Neutrophil (primary cell): Measurements from ENCODE around the gene MYOF.
"Not testable (repeated sequence)": the region's sequence is repeated elsewhere in the genome, so short reads cannot be mapped to it uniquely, and the experiment has no call there.

Experiments used
- H3K27ac ChIP-seq: fragments of 200-600 bp; sonication (generic); 2 replicates; pipeline ENCODE4 v1.5.1; 2016; ENCODE audit warnings: mild to moderate bottlenecking, moderate library complexity
- H3K27me3 ChIP-seq: fragments of 200-600 bp; sonication (generic); 2 replicates; pipeline ENCODE4 v1.6.0; 2016; ENCODE audit warnings: mild to moderate bottlenecking
- H3K36me3 ChIP-seq: fragments of 200-600 bp; sonication (generic); 2 replicates; pipeline ENCODE4 v1.5.1; 2017
- H3K4me1 ChIP-seq, 2 experiments: fragments of 200-600 bp in 1 of 2; sonication (generic) in 1 of 2; 1 replicate in 1 of 2; 2 replicates in 1 of 2; pipeline versions ENCODE4 v1.5.1 to v1.6.1; 2013 to 2016; ENCODE audit warnings: low read depth in 1 of 2, low read length in 1 of 2, mild to moderate bottlenecking in 1 of 2, moderate library complexity in 1 of 2; ENCODE audit not compliant: control insufficient read depth in 1 of 2, insufficient read depth in 1 of 2
- H3K4me3 ChIP-seq, 2 experiments: fragments of 200-600 bp in 1 of 2; sonication (generic) in 1 of 2; 1 replicate in 1 of 2; 2 replicates in 1 of 2; pipeline ENCODE4 v1.5.1; 2013 to 2016; ENCODE audit warnings: low read depth in 1 of 2, low read length in 1 of 2, mild to moderate bottlenecking in 1 of 2, moderate library complexity in 1 of 2
- H3K9me3 ChIP-seq: fragments of 200-600 bp; sonication (generic); 2 replicates; pipeline ENCODE4 v1.5.1; 2016
- TF ChIP-seq, protein P1 (sequence below): fragments of 200-600 bp; sonication (generic); IDR thresholded peaks from 2 replicates; pipeline ENCODE4 v1.5.1; 2016; ENCODE audit warnings: antibody characterized with exemption

MYOF gene

DNA sequence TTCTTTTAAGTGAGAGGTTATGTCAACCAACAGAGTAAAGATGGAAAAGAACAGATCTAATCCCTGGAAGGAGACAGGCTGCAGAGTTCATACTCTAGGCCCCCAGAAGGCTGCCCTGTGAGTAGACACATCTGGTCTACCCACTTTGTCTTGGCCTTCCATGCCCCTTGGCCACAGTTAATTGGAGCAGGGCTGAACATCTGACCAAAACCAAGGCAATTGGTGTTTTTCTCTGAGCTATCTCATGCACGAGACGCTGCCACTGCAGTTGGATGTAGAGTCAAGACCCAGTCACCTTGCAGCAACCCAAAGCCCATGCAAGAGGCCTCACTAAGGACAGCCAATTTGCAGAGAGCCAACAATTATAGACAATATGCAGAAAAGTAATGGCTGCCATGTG is 9.0 kb downstream of the MYOF start:
- TF ChIP-seq, protein P1, sequence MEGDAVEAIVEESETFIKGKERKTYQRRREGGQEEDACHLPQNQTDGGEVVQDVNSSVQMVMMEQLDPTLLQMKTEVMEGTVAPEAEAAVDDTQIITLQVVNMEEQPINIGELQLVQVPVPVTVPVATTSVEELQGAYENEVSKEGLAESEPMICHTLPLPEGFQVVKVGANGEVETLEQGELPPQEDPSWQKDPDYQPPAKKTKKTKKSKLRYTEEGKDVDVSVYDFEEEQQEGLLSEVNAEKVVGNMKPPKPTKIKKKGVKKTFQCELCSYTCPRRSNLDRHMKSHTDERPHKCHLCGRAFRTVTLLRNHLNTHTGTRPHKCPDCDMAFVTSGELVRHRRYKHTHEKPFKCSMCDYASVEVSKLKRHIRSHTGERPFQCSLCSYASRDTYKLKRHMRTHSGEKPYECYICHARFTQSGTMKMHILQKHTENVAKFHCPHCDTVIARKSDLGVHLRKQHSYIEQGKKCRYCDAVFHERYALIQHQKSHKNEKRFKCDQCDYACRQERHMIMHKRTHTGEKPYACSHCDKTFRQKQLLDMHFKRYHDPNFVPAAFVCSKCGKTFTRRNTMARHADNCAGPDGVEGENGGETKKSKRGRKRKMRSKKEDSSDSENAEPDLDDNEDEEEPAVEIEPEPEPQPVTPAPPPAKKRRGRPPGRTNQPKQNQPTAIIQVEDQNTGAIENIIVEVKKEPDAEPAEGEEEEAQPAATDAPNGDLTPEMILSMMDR: no peak
- no peaks in the 10 kb centered on the region for H3K4me1 ChIP-seq
- H3K9me3 ChIP-seq: no peaks in the 10 kb centered on the region
- H3K36me3 ChIP-seq: no peaks in the 10 kb centered on the region
- no peak overlapping the region for H3K27ac ChIP-seq
- no peak overlapping the region for H3K4me3 ChIP-seq
- no peaks in the 10 kb centered on the region for H3K27me3 ChIP-seq

DNA sequence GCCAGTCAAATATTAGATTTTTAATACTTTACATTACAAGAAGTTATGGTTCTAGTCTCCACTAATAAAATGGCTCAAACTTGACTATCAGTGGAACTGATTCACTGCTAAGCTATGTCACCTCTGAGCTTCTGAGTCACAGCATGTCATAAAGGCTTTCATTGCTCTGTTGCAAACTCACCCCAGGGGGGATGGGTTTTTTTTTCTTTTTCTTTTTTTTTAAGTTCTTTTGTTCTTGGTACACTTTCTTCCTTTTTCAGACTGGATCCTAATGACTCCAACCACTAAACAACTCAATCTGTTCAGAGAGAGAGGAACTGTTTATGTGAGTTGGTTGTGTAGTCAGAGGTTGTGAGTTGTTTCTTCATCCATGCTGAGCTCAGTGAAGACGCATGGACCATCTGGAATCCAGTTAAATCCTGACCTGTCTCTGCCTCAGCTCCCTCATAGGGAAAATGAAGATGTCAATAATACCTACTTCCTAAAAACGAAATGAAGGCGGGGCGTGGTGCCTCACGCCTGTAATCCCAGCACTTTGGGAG is 11.0 kb downstream of the MYOF start:
- Histone ChIP-seq H3K4me3 (no peak overlapping the region), H3K36me3 (no peaks in the 10 kb centered on the region), H3K27me3 (no peaks in the 10 kb centered on the region), H3K27ac (no peak overlapping the region), H3K4me1 (no peaks in the 10 kb centered on the region), H3K9me3 (no peaks in the 10 kb centered on the region)
- TF ChIP-seq, protein P1: no peak

DNA sequence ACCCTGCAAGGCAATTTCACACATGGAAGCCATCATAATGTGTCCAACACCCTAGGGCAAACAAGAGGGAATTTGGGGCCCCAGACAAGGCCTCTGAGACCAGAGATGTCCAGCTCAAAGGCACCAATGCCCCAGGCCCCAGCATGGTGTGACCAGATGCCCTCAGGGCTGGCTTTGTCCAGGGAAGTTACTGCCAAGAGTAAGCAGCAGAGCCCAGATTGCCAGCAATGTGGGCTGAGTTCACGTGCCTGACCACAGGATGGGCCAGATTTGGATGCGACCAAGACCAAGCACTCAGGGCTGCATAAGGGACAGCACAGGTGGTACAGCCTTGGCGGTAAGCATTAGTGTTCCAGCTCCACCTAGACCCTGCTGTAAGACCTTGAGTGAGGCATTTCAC is 12.7 kb downstream of the MYOF start:
- H3K4me1 ChIP-seq: no peaks in the 10 kb centered on the region
- no peak overlapping the region for H3K4me3 ChIP-seq
- no peak overlapping the region for H3K27ac ChIP-seq

DNA sequence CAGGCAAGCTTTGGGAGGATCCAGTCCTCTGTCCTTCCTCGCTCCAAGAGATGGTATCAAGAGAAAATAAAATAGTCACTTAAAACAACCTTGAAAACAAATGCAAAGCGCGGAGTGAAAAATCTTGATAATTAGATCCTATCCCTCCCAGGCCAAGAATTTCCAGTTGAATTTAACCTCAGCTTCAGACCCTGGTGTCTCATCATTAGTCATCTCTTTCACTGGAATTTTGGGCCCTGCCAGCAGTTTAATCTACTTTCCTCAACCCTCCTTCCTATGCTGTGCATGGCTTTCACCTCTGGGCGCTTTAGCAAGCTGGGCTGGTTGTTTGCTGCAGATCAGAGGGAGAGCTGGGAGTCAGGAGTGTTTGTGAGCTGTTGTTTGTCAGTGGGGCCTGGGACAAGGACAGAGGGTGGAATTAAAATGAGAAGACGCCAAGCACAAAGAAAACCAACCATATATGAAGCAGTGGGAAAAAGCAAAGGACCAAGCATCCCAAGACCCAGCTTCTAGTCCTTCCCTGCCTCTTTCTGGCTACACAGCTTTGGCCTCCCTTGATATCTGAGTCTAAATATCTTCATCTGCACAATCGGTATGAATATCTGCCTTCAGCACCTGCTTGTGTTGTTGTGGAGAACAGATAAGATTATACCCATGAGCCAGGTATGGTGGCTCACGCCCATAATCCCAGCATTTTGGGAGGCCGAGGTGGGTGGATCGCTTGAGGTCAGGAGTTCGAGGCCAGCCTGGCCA is 13.5 kb downstream of the MYOF start:
- TF ChIP-seq, protein P1: no peak
- H3K4me1 ChIP-seq: no peaks in the 10 kb centered on the region
- no peak overlapping the region for H3K4me3 ChIP-seq
- no peak overlapping the region for H3K27ac ChIP-seq
- no peaks in the 10 kb centered on the region for H3K9me3 ChIP-seq
- H3K27me3 ChIP-seq: no peaks in the 10 kb centered on the region
- H3K36me3 ChIP-seq: no peaks in the 10 kb centered on the region

More for the DNA sequence above, 12.7 kb downstream of the MYOF start:
- no peaks in the 10 kb centered on the region for H3K9me3 ChIP-seq
- H3K36me3 ChIP-seq: no peaks in the 10 kb centered on the region
- TF ChIP-seq, protein P1: no peak
- H3K27me3 ChIP-seq: no peaks in the 10 kb centered on the region

DNA sequence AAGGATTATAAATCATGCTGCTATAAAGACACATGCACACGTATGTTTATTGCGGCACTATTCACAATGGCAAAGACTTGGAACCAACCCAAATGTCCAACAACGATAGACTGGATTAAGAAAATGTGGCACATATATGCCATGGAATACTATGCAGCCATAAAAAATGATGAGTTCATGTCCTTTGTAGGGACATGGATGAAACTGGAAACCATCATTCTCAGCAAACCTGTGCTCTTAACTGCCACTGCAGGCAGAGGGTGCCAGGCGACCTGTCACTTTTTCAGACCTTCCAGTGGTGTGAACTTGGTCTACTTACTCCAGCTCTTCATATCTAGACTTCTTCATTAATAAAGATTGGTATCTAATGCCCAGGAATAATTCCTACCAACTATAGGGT is 14.5 kb downstream of the MYOF start:
- H3K4me3 ChIP-seq, H3K27ac ChIP-seq, H3K4me1 ChIP-seq, H3K36me3 ChIP-seq, H3K27me3 ChIP-seq, H3K9me3 ChIP-seq: not testable (repeated sequence)

DNA sequence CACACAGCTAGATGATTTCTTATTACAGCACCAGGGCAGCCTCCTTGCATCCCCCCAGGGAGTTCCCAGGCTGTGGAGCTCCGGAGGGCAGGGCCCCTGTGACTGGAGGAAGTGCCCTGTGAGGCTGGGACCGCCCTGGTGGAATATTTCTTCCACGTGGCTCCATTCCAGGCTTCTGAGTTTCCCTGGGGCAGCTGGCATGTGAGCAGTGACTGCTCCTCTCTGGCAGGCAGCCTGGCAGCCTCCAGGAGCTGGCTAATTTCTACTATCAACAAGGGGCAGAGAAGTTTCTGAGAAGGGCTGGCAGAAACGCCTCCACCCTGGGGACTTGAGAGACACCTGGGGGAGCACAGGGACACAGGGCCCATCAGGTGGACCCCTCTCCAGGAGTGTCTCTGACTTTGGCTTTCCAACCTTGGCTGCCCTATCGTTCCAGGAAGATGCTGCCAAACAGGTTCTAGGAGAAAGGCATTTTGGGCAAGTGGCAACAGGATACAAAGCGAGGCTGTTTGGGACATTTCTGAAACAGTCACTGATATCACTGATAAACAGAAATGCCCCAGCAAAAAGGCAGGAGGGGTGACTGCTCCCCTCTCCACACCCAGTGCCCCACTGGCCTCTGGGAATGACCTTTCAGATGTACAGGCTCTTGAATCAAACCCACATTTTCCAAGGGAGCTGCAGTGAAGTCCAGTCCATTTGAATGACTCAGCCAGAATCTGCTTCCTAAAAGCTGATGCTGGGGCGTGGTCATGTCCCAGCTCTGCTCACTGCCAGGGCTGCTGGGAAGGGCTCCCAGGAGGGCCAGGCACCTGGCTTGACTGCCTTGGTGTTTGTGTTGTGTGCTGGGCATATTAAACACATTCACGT is 16.1 kb downstream of the MYOF start:
- H3K4me3 ChIP-seq: no peak overlapping the region
- no peaks in the 10 kb centered on the region for H3K4me1 ChIP-seq
- no peak overlapping the region for H3K27ac ChIP-seq
- no peaks in the 10 kb centered on the region for H3K36me3 ChIP-seq
- TF ChIP-seq, protein P1: no peak
- no peaks in the 10 kb centered on the region for H3K27me3 ChIP-seq
- H3K9me3 ChIP-seq: no peaks in the 10 kb centered on the region
